SH-SY5Y (cell line): ENCODE measurements around the gene LSAMP.

Source experiments
- GATA2 ChIP-seq: IDR thresholded peaks from 2 replicates; pipeline ENCODE4 v1.6.1; 2011; ENCODE audit warnings: mild to moderate bottlenecking, low read depth, low read length
- GATA3 ChIP-seq: IDR thresholded peaks from 2 replicates; pipeline ENCODE4 v1.6.1; 2011; ENCODE audit warnings: low read depth, mild to moderate bottlenecking, low read length, moderate library complexity

- TF ChIP-seq GATA2 = no peak
- TF ChIP-seq GATA3 = no peak
Observed at GRCh38 chr3:115890579-115890978, 554.7 kb downstream of the LSAMP start.
